NB4 (cell line): Measurements from ENCODE around the gene CARNS1.
A peak's percentile ranks its signal among the peaks of the same experiment; 100 is the strongest.
"Not testable (repeated sequence)": the region's sequence is repeated elsewhere in the genome, so short reads cannot be mapped to it uniquely, and the experiment has no call there.

ENCODE experiments used
- DNase-seq: peaks from one replicate; pipeline ENCODE4 v3.0.0; 2010; ENCODE audit warnings: low read depth
- H3K4me3 ChIP-seq: one replicate; pipeline ENCODE4 v1.5.1; 2011; ENCODE audit warnings: mild to moderate bottlenecking, low read depth, low read length, moderate library complexity
- MAX ChIP-seq: IDR thresholded peaks from 2 replicates; pipeline ENCODE4 v1.6.1; 2011; ENCODE audit warnings: low read depth, low read length
- MYC ChIP-seq: IDR thresholded peaks from 2 replicates; pipeline ENCODE4 v1.6.1; 2011; ENCODE audit warnings: low read depth, low read length
- POLR2A ChIP-seq: IDR thresholded peaks from 2 replicates; pipeline ENCODE4 v1.6.1; 2011; ENCODE audit warnings: mild to moderate bottlenecking; ENCODE audit not compliant: insufficient read length; ENCODE audit errors: extremely low read depth
- TF ChIP-seq, protein P1 (sequence below): IDR thresholded peaks from one replicate; pipeline ENCODE4 v1.5.1; 2012; ENCODE audit warnings: low read depth, low read length

Gene CARNS1

DNA sequence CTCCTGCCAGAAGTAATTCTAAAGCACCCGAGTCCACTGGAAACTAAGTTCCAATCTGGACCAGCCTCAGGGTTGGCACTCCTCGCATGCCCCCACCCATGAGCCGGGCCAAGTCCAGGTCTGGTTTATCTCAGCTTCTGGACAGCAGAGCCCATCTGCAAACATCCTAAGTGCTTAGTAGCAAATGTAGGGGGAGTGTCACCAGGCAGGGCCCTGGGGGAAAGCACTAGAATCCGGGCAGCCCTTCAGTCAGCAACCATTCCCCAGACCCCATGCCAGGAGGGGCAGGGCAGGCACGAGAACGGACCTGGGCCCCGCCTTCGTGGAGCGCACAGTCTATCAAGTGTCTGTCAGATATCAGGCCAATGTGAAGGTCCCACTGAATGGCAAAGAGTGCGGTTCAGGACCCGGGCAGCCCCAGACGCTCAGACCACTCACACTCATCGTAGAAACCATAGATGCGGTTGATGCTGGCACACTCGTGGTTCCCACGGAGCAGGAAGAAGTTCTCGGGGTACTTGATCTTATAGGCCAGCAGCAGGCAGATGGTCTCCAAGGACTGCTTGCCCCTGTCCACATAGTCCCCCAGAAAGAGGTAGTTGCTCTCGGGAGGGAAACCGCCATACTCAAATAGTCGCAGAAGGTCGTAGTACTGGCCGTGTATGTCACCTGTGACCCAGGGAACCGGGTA is 15.1 kb upstream of the CARNS1 start:
- TF ChIP-seq POLR2A, result no peak
- no peak for TF ChIP-seq MYC
- no peak for TF ChIP-seq MAX
- TF ChIP-seq, protein P1, sequence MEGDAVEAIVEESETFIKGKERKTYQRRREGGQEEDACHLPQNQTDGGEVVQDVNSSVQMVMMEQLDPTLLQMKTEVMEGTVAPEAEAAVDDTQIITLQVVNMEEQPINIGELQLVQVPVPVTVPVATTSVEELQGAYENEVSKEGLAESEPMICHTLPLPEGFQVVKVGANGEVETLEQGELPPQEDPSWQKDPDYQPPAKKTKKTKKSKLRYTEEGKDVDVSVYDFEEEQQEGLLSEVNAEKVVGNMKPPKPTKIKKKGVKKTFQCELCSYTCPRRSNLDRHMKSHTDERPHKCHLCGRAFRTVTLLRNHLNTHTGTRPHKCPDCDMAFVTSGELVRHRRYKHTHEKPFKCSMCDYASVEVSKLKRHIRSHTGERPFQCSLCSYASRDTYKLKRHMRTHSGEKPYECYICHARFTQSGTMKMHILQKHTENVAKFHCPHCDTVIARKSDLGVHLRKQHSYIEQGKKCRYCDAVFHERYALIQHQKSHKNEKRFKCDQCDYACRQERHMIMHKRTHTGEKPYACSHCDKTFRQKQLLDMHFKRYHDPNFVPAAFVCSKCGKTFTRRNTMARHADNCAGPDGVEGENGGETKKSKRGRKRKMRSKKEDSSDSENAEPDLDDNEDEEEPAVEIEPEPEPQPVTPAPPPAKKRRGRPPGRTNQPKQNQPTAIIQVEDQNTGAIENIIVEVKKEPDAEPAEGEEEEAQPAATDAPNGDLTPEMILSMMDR, result no peak
- peak; percentile 58 for DNase-seq
- H3K4me3 ChIP-seq, result peak overlapping the region; percentile 90

GRCh38 chr11:67400942-67401494 is 14.5 kb upstream of the CARNS1 start:
- no peak for TF ChIP-seq MYC
- no peak for DNase-seq
- H3K4me3 ChIP-seq, result peak overlapping the region; percentile 90

- peak; percentile 93 for DNase-seq
- TF ChIP-seq MAX (peak; percentile 22), POLR2A (peak; percentile 80), MYC (peak; percentile 64; the same call in 1 of the 2 replicates)
- TF ChIP-seq, protein P1, result no peak
- peak within 1 kb of the TSS; percentile 90 for H3K4me3 ChIP-seq
These were observed 13.8 kb upstream of the CARNS1 start, which contains the start of gene PPP1CA for GRCh38 chr11:67401495-67402191. Gene PPP1CA (minus strand): TSS chr11:67401858. CDS start chr11:67401782, 76 bp downstream.

- H3K4me3 ChIP-seq, result peak overlapping the region; percentile 54
- DNase-seq, result not testable (repeated sequence)
These were observed 13.2 kb upstream of the CARNS1 start for GRCh38 chr11:67402192-67402839.

- DNase-seq, result not testable (repeated sequence)
- H3K4me3 ChIP-seq, result peak overlapping the region; percentile 12
These were observed 12.4 kb upstream of the CARNS1 start for GRCh38 chr11:67403085-67403484.

DNA sequence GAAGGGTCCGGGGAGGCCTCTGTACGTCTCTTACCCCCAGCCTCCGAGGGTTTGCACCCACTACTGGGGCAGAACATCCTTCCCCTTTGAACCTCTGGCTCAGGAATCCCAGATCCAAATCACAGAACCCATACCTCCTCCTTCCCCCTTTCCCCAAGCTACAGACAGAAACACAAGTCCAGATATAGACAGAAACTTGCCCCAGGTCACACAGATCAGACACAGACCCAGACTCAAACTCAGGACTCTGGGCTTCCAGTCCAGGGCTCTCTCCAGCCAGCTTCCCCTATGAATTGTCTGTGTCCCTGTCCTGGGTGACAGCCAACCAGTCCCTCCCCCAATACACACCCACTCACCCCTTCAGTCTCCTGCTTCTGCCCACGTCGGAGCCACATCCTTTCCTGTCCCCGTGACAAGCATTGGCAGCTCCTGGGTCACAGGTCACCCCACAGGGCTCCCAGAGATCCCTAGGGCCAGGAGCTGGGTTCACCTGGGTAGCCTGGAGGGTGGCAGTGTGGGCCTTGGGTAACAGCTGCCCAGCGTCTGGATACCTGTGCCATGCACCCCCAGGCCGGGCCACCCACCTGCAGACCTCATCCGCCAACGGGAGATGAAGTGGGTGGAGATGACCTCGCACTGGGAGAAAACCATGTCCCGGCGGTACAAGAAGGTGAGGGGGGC is 10.8 kb upstream of the CARNS1 start:
- peak; percentile 63 for DNase-seq
- peak overlapping the region; percentile 64 for H3K4me3 ChIP-seq
- TF ChIP-seq POLR2A, result no peak
- TF ChIP-seq MYC, result no peak
- TF ChIP-seq, protein P1, result no peak

DNA sequence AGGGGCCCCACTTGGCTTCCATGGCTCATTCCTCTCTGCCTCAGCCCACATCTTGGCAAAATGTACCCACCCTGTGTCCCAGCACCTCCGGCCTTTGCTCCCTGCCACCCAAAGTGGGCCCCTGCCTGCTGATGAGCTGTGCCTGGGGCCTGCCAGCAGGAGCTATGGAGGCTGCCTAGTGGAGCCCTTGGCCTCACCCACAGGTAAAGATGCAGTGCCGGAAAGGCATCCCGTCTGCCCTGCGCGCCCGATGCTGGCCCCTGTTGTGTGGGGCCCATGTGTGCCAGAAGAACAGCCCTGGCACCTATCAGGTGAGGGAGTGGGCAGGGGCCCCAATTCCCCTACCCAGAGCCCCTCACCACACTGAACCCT is 10.3 kb upstream of the CARNS1 start:
- TF ChIP-seq, protein P1, result no peak
- TF ChIP-seq POLR2A (no peak), MAX (no peak), MYC (no peak)
- H3K4me3 ChIP-seq, result no peak overlapping the region
- DNase-seq, result no peak
